ENCODE results near the gene LRRK1. TPM values are rescaled to one million over a fixed set of nuclear protein-coding genes. Genes with fewer than 3 reads are reported as not detected.

Gene LRRK1
- total RNA-seq, 4 donors from 2014 or later, result 14.8 to 29.3 (median 19.1) TPM

DNA sequence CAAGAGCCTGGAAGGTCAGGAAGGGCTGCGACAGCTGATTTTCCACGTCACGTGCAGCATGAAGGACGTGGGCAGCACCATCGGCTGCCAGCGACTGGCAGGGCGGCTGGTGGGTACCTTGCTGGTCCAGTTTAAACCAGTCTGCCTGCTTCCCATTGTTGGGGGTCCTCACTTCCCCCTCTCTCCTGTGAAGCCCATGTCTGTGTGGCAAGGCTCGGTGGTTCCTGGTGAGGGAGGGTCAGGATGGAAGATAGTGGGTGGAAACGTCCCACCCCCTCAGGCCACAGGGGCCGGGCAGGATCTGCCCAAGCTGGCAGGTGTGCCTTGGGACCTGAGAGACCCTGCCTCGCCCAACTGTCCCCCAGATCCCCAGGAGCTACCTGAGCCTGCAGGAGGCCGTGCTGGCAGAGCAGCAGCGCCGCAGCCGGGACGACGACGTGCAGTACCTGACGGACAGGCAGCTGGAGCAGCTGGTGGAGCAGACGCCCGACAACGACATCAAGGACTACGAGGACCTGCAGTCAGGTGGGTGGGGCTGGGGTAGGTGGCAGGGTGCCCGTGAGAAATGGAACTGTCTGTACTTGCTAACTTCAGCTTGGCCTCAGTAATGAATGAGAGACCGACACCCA is 108.2 kb downstream of the LRRK1 start:
- peak in 1 of 2 donors; percentile 83 for DNase-seq (ENCODE audit: low spot score in 2 of 2)
- H3K4me3 ChIP-seq (ENCODE audit: low read depth, poor library complexity, severe bottlenecking), result no peak overlapping the region
- TF ChIP-seq, protein P1, sequence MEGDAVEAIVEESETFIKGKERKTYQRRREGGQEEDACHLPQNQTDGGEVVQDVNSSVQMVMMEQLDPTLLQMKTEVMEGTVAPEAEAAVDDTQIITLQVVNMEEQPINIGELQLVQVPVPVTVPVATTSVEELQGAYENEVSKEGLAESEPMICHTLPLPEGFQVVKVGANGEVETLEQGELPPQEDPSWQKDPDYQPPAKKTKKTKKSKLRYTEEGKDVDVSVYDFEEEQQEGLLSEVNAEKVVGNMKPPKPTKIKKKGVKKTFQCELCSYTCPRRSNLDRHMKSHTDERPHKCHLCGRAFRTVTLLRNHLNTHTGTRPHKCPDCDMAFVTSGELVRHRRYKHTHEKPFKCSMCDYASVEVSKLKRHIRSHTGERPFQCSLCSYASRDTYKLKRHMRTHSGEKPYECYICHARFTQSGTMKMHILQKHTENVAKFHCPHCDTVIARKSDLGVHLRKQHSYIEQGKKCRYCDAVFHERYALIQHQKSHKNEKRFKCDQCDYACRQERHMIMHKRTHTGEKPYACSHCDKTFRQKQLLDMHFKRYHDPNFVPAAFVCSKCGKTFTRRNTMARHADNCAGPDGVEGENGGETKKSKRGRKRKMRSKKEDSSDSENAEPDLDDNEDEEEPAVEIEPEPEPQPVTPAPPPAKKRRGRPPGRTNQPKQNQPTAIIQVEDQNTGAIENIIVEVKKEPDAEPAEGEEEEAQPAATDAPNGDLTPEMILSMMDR (IDR thresholded peaks at IDR 0.05), result no peak
- TF ChIP-seq POLR2A (IDR thresholded peaks at IDR 0.05), result no peak
- intact Hi-C loops (cut with DNase I; ENCODE audit: low total_unique reads), result no loop called here
- WGBS, 2 donors, result 70 to 77% methylated on average over 19 to 25 of the region's 25 CpGs

DNA sequence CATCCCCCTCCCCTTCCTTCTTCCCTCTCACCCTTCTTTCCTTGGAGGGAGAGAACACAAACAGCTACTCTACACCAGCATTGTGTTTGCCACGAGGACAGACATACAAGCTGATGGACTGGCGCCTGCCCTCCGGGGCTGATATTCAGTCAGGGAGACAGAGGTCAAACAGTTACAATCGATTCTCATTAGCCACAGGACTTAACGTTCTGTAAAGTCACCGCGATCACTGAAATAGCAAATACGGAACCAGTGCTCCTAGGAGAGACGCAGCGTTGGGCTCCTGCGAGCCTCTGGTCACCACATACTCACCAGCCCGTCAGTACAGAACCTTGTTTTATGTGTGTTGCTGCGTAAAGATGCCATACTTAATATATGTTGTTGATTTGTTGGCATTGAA is 108.8 kb downstream of the LRRK1 start:
- TF ChIP-seq, protein P1 (IDR thresholded peaks at IDR 0.05), result no peak
- H3K4me3 ChIP-seq (ENCODE audit: low read depth, poor library complexity, severe bottlenecking), result no peak overlapping the region
- intact Hi-C loops (cut with DNase I; ENCODE audit: low total_unique reads), result no loop called here
- WGBS, 2 donors, result 78 to 79% methylated on average over 13 of the region's 13 CpGs
- DNase-seq (ENCODE audit: low spot score in 2 of 2), result no peak

DNA sequence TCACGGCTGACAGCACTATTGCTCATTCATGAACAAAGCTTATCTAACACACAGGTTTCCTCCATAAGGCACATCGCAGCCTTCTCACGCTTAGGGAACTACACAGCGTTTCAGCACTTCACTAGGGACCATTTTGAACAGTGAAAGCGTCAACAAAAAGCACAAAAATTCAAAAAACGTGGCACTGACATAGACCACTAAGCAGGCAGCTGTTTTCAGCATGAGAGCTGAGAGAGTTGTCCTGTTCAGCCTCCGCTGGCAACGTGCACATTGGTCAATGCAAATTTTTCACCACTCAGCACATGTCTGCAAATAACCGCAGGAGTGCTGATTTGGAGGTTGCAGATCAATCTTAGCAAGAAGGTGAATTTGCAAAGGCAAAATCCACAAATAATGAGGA is 109.2 kb downstream of the LRRK1 start:
- no peak for TF ChIP-seq POLR2A (IDR thresholded peaks at IDR 0.05)
- TF ChIP-seq, protein P1 (IDR thresholded peaks at IDR 0.05), result no peak
- no peak overlapping the region for H3K4me3 ChIP-seq (ENCODE audit: low read depth, poor library complexity, severe bottlenecking)
- 82 to 87% methylated on average over 9 of the region's 9 CpGs for WGBS, 2 donors
- no peak for DNase-seq (ENCODE audit: low spot score in 2 of 2)
- intact Hi-C loops (cut with DNase I; ENCODE audit: low total_unique reads), result no loop called here

DNA sequence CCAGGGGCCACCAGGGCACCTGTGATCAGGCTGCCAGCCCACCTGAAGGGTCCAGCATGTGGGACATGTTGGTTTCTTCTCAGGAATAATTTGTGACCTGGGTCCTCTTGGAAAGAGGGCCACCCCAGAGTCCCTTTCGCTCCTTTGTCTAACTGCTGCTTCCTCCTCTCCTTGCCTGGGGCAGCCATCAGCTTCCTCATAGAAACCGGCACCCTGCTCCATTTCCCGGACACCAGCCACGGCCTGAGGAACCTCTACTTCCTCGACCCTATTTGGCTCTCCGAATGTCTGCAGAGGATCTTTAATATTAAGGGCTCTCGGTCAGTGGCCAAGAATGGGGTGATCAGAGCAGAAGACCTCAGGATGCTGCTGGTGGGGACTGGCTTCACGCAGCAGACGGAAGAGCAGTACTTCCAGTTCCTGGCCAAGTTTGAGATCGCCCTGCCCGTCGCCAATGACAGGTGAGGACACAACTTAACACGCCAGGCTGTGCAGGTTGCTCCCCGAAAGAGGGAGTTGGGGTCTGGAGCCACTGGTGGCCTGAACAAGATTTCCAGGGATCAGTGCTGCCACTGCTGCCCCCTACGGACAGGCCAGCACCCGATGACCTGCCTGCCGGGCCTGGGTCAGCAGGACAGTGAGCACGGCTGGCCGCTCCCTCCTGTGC is 109.7 kb downstream of the LRRK1 start:
- WGBS, 2 donors, result 95% methylated on average over 19 of the region's 19 CpGs
- TF ChIP-seq, protein P1 (IDR thresholded peaks at IDR 0.05), result no peak
- no peak for TF ChIP-seq POLR2A (IDR thresholded peaks at IDR 0.05)
- peak in 1 of 2 donors; percentile 64 for DNase-seq (ENCODE audit: low spot score in 2 of 2)
- H3K4me3 ChIP-seq (ENCODE audit: low read depth, poor library complexity, severe bottlenecking), result no peak overlapping the region
- intact Hi-C loops (cut with DNase I; ENCODE audit: low total_unique reads), result no loop called here

DNA sequence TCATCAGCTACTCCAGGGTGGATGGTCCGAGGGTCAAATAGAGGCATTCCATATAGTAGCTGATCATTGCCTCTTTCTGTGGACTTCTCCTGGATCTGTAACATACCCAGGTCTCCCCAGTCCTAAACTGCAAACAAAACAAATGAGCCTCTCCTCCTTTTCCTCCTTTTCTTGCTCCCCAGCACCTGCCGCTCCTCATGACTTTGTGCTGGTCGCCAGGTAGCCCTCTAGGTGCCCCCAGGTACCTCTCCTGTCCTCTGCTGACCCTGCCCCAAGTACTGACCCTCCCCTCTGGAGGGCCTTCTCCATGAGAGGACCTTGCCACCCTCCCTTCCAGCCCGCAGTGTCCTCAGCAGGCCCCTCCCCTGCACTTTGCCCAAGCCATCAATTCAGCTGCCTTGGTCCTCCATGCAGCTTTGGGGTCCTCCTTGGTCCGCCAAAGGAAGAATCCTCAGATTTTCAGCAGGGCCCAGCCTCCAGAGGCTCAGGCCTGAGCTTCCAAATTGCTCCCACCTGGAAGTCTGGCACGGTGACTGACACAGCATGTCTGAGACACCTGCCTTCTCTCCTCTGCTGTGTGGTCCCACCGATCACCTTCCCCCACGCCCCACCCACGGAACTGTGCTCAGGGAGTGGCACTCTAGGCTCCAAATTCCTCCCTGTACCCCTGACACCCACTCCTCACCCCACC is 111.0 kb downstream of the LRRK1 start:
- no peak overlapping the region for H3K4me3 ChIP-seq (ENCODE audit: low read depth, poor library complexity, severe bottlenecking)
- DNase-seq (ENCODE audit: low spot score in 2 of 2), result peak in 1 of 2 donors; percentile 74

More for the DNA sequence above, 111.0 kb downstream of the LRRK1 start:
- WGBS, 2 donors, result 89 to 91% methylated on average over 9 of the region's 9 CpGs
- intact Hi-C loops (cut with DNase I; ENCODE audit: low total_unique reads), result no loop called here
- TF ChIP-seq POLR2A (IDR thresholded peaks at IDR 0.05), result no peak
- TF ChIP-seq, protein P1 (IDR thresholded peaks at IDR 0.05), result no peak
